HepG2 (cell line): ENCODE measurements around the gene DCP1B. TPM values are rescaled to one million over a fixed set of nuclear protein-coding genes. Genes with fewer than 3 reads are reported as not detected.

Source experiments
- ATAC-seq: fragments of 200-7000 bp; cut with Tn5 transposase; 3 replicates; pipeline ENCODE4 v1.9.1; 2020; ENCODE audit warnings: mild to moderate bottlenecking, moderate library complexity
- BruUV-seq: library from RNA; stranded (reverse); fragments of 400-500 nt; replicated peaks from 2 replicates; lab custom pipeline; 2021; lab: Mats Ljungman, UMichigan
- CTCF ChIA-PET: fragments of 300-600 bp; formaldehyde crosslinking; extraction: SDS; loops from one replicate; lab custom pipeline; 2021; ENCODE audit warnings: low total read pairs, inconsistent platforms, low intra/inter-chr PET ratio; lab: Yijun Ruan, JAX
- POLR2A ChIA-PET: fragments of 350-600 bp; sonication (Branson Sonifier 250); formaldehyde crosslinking; loops from one replicate; lab custom pipeline; 2020; ENCODE audit warnings: antibody characterized with exemption, inconsistent platforms; lab: Yijun Ruan, JAX
- DNase-seq: peaks from one replicate; pipeline ENCODE4 v3.0.0-alpha.2; 2015; ENCODE audit warnings: low spot score
- FAIRE-seq: peaks from 3 replicates; lab custom pipeline; 2011; peaks lifted over from hg19 to GRCh38; lab: Jason Lieb, UNC
- H2AFZ ChIP-seq: one replicate; pipeline ENCODE4 v1.6.1; 2011; ENCODE audit warnings: low read length, inconsistent platforms
- H3K27ac ChIP-seq: fragments of 300-600 bp; 3 replicates; pipeline ENCODE4 v1.8.0; 2011; ENCODE audit warnings: mixed run types, mild to moderate bottlenecking, mixed read lengths, low read length, inconsistent platforms; ENCODE audit not compliant: insufficient read depth; ENCODE audit errors: extremely low read length
- H3K27me3 ChIP-seq, 2 experiments: fragments of 200-600 bp in 1 of 2; 2 replicates in 1 of 2; 3 replicates in 1 of 2; pipeline versions ENCODE4 v1.6.0 to v1.8.0; 2011; ENCODE audit warnings: low read length in 2 of 2, mild to moderate bottlenecking in 2 of 2, moderate library complexity in 2 of 2, inconsistent platforms in 1 of 2; ENCODE audit not compliant: insufficient read depth in 2 of 2, control insufficient read depth in 1 of 2
- H3K36me3 ChIP-seq, 2 experiments: fragments of 200-600 bp in 1 of 2; replicated peaks in 1 of 2; 2 replicates in 1 of 2; 3 replicates in 1 of 2; pipeline versions ENCODE4 v1.5.1 to v1.8.0; 2011; ENCODE audit warnings: low read length in 2 of 2, inconsistent platforms in 1 of 2; ENCODE audit not compliant: insufficient read depth in 2 of 2, control insufficient read depth in 1 of 2
- H3K4me1 ChIP-seq: 2 replicates; pipeline ENCODE4 v1.5.1; 2012; ENCODE audit warnings: low read length, inconsistent platforms; ENCODE audit not compliant: insufficient read depth
- H3K4me2 ChIP-seq: 2 replicates; pipeline ENCODE4 v1.6.0; 2011; ENCODE audit warnings: low read depth, low read length, inconsistent platforms
- H3K4me3 ChIP-seq, 3 experiments: fragments of 200-600 bp in 1 of 3; sonication (generic), shearing (Covaris generic) in 1 of 3; replicated peaks in 1 of 3; 2 replicates each; pipeline ENCODE4 v1.5.1; 2011 to 2016; ENCODE audit warnings: low read length in 3 of 3, inconsistent platforms in 2 of 3, low read depth in 2 of 3, mild to moderate bottlenecking in 2 of 3, control low read depth in 1 of 3, mixed read lengths in 1 of 3; ENCODE audit not compliant: insufficient read depth in 1 of 3
- H3K79me2 ChIP-seq: one replicate; pipeline ENCODE4 v1.6.1; 2011; ENCODE audit warnings: low read length, inconsistent platforms; ENCODE audit not compliant: insufficient read depth
- H3K9ac ChIP-seq: 2 replicates; pipeline ENCODE4 v1.6.0; 2011; ENCODE audit warnings: mild to moderate bottlenecking, low read depth, low read length, inconsistent platforms; ENCODE audit not compliant: insufficient read depth
- H3K9me3 ChIP-seq: 2 replicates; pipeline ENCODE4 v1.5.1; 2012; ENCODE audit warnings: mild to moderate bottlenecking, low read length
- H4K20me1 ChIP-seq: 2 replicates; pipeline ENCODE4 v1.6.0; 2011; ENCODE audit warnings: inconsistent platforms, mild to moderate bottlenecking, low read length, moderate library complexity; ENCODE audit not compliant: insufficient read depth
- DPF2 ChIP-seq: sonication (generic); formaldehyde crosslinking; IDR thresholded peaks from 2 replicates; pipeline ENCODE4 v1.4.0; 2020; ENCODE audit warnings: mild to moderate bottlenecking, low read depth, missing genetic modification reagents, borderline replicate concordance
- EHMT2 ChIP-seq: fragments of 200-600 bp; sonication (generic); IDR thresholded peaks from 2 replicates; pipeline ENCODE4 v1.7.0; 2017; ENCODE audit warnings: antibody characterized with exemption, low read depth, low read length, borderline replicate concordance
- ELF3 ChIP-seq: IDR thresholded peaks from 2 replicates; pipeline ENCODE4 v1.6.1; 2016; ENCODE audit warnings: missing genetic modification reagents, missing compliant biosample characterization
- FOSL2 ChIP-seq: sonication (generic); formaldehyde crosslinking; IDR thresholded peaks from 2 replicates; pipeline ENCODE4 v1.4.0; 2020; ENCODE audit warnings: missing genetic modification reagents
- HMG20B ChIP-seq: conservative IDR thresholded peaks from 2 replicates; pipeline ENCODE4 v1.6.1; 2016; ENCODE audit warnings: missing genetic modification reagents, missing compliant biosample characterization
- KAT2B ChIP-seq: fragments of 150-350 bp; IDR thresholded peaks from 2 replicates; pipeline ENCODE4 v1.6.1; 2014; ENCODE audit warnings: low read depth, low read length, borderline replicate concordance
- LCORL ChIP-seq, 2 experiments: fragments of 450-650 bp in 1 of 2; sonication (generic) in 1 of 2; formaldehyde crosslinking in 1 of 2; IDR thresholded peaks; 2 replicates each; pipeline versions ENCODE4 v1.5.0 to v1.6.1; 2017 to 2020; ENCODE audit warnings: antibody characterized with exemption in 1 of 2, missing genetic modification reagents in 1 of 2
- MZF1 ChIP-seq: sonication (generic); formaldehyde crosslinking; IDR thresholded peaks from 2 replicates; pipeline ENCODE4 v1.8.1; 2023; ENCODE audit warnings: mild to moderate bottlenecking, missing genetic modification reagents, borderline replicate concordance
- SALL1 ChIP-seq: sonication (generic); formaldehyde crosslinking; IDR thresholded peaks from 2 replicates; pipeline ENCODE4 v1.8.0; 2022; ENCODE audit warnings: mild to moderate bottlenecking, missing genetic modification reagents
- SMARCC2 ChIP-seq: fragments of 450-650 bp; IDR thresholded peaks from 2 replicates; pipeline ENCODE4 v1.6.1; 2017; ENCODE audit warnings: antibody characterized with exemption, mild to moderate bottlenecking
- SRY ChIP-seq: sonication (generic); formaldehyde crosslinking; IDR thresholded peaks from 2 replicates; pipeline ENCODE4 v1.8.0; 2022; ENCODE audit warnings: mild to moderate bottlenecking, missing genetic modification reagents
- ZNF530 ChIP-seq: sonication (generic); formaldehyde crosslinking; IDR thresholded peaks from 2 replicates; pipeline ENCODE4 v1.5.0; 2020; ENCODE audit warnings: low read depth, mild to moderate bottlenecking, missing genetic modification reagents
- ZNF547 ChIP-seq: sonication (generic); formaldehyde crosslinking; IDR thresholded peaks from 2 replicates; pipeline ENCODE4 v1.5.1; 2020; ENCODE audit warnings: mild to moderate bottlenecking, missing genetic modification reagents
- ZNF614 ChIP-seq: IDR thresholded peaks from 2 replicates; pipeline ENCODE4 v1.6.1; 2018; ENCODE audit warnings: missing biosample characterization, missing genetic modification reagents, inconsistent platforms, borderline replicate concordance
- WGBS: methylation state at CpG from one replicate; pipeline ENCODE4 v1.1.6; 2017; ENCODE audit warnings: low lambda C conversion rate; 5-methylcytosine and 5-hydroxymethylcytosine counted together
- in situ Hi-C: cut with HindIII; loops from 2 replicates; pipeline ENCODE4 v1.10.0; 2017; ENCODE audit warnings: low pct_unique_long_range_greater_than_20kb; ENCODE audit not compliant: extremely low pct_ligation_motif_present
- intact Hi-C: fragments of 100-400 bp; cut with micrococcal nuclease; formaldehyde crosslinking; loops from one replicate; pipeline ENCODE4 v1.10.0; 2022; ENCODE audit not compliant: unreplicated experiment
- polyA plus RNA-seq, 8 experiments: library from polyadenylated mRNA; depleted of rRNA in 3 of 8; stranded (reverse) in 7 of 8; unstranded in 1 of 8; fragments of >200 nt; fragmentation: Illumina TruSeq in 4 of 8; extraction: Trizol in 4 of 8; gene quantifications; 2 replicates each; pipeline versions ENCODE4 v1.2.1 to v1.2.3, GENCODE V29; 2011 to 2016; ENCODE audit warnings: low read depth in 4 of 8, missing spikeins in 1 of 8, mixed read lengths in 1 of 8; ENCODE audit not compliant: insufficient read depth in 1 of 8
- total RNA-seq, 5 experiments: library from RNA; depleted of rRNA; stranded (reverse); fragments of >200 nt; fragmentation: Illumina TruSeq; extraction: Trizol; gene quantifications; 2 replicates each; pipeline ENCODE4 v1.2.3, GENCODE V29; 2016; ENCODE audit warnings: low read depth in 1 of 5
- TF ChIP-seq, protein P1 (sequence below): sonication (generic); formaldehyde crosslinking; IDR thresholded peaks from 2 replicates; pipeline ENCODE4 v1.8.1; 2023; ENCODE audit warnings: missing genetic modification reagents, inconsistent platforms, borderline replicate concordance
- TF ChIP-seq, protein P2 (sequence below): sonication (generic); formaldehyde crosslinking; IDR thresholded peaks from 2 replicates; pipeline ENCODE4 v1.5.0; 2020; ENCODE audit warnings: missing genetic modification reagents
- TF ChIP-seq, protein P3 (sequence below): sonication (generic); formaldehyde crosslinking; IDR thresholded peaks from 2 replicates; pipeline ENCODE4 v1.4.0; 2020; ENCODE audit warnings: missing genetic modification reagents, mild to moderate bottlenecking, borderline replicate concordance

Gene DCP1B
- total and polyA plus RNA-seq, 2 of the 13 experiments (the other 11 are each of a cell fraction or from before 2014, with no cell fraction given): 11.4 to 27.2 TPM

DNA sequence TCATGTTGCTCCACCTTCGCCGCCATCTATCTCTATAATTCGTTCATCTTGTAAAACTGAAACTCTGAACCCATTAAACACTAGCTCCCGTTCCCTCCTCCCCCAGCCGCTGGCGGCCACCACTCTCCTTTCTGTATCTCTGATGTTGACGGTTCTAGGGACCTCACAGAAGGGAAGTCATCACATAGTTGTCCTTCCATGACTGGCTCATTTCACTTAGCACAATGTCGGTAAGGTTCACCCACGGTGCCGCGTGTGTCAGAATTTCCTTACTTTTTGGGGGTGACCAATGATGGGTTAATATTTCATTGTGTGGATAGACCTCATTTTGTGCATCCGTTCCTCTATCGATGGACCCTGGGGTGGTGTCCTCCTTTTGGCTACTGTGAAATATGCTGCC is 83.8 kb downstream of the DCP1B start:
- TF ChIP-seq ELF3 (CRISPR knock-in tag) (no peak), SALL1 (no peak), HMG20B (no peak), EHMT2 (no peak), ZNF614 (CRISPR knock-in tag) (no peak), LCORL (IDR thresholded peaks at IDR 0.05) (no peak), LCORL (CRISPR knock-in tag; IDR thresholded peaks at IDR 0.05) (no peak), ZNF530 (CRISPR knock-in tag) (no peak), SMARCC2 (no peak), KAT2B (no peak), ZNF547 (no peak), FOSL2 (CRISPR knock-in tag) (no peak), MZF1 (CRISPR knock-in tag) (no peak), DPF2 (CRISPR knock-in tag) (no peak), SRY (no peak)
- TF ChIP-seq, protein P1, sequence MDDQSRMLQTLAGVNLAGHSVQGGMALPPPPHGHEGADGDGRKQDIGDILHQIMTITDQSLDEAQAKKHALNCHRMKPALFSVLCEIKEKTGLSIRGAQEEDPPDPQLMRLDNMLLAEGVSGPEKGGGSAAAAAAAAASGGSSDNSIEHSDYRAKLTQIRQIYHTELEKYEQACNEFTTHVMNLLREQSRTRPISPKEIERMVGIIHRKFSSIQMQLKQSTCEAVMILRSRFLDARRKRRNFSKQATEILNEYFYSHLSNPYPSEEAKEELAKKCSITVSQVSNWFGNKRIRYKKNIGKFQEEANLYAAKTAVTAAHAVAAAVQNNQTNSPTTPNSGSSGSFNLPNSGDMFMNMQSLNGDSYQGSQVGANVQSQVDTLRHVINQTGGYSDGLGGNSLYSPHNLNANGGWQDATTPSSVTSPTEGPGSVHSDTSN (CRISPR knock-in tag): no peak
- TF ChIP-seq, protein P2, sequence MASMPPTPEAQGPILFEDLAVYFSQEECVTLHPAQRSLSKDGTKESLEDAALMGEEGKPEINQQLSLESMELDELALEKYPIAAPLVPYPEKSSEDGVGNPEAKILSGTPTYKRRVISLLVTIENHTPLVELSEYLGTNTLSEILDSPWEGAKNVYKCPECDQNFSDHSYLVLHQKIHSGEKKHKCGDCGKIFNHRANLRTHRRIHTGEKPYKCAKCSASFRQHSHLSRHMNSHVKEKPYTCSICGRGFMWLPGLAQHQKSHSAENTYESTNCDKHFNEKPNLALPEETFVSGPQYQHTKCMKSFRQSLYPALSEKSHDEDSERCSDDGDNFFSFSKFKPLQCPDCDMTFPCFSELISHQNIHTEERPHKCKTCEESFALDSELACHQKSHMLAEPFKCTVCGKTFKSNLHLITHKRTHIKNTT: no peak
- TF ChIP-seq, protein P3, sequence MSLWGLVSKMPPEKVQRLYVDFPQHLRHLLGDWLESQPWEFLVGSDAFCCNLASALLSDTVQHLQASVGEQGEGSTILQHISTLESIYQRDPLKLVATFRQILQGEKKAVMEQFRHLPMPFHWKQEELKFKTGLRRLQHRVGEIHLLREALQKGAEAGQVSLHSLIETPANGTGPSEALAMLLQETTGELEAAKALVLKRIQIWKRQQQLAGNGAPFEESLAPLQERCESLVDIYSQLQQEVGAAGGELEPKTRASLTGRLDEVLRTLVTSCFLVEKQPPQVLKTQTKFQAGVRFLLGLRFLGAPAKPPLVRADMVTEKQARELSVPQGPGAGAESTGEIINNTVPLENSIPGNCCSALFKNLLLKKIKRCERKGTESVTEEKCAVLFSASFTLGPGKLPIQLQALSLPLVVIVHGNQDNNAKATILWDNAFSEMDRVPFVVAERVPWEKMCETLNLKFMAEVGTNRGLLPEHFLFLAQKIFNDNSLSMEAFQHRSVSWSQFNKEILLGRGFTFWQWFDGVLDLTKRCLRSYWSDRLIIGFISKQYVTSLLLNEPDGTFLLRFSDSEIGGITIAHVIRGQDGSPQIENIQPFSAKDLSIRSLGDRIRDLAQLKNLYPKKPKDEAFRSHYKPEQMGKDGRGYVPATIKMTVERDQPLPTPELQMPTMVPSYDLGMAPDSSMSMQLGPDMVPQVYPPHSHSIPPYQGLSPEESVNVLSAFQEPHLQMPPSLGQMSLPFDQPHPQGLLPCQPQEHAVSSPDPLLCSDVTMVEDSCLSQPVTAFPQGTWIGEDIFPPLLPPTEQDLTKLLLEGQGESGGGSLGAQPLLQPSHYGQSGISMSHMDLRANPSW (CRISPR knock-in tag): no peak
- WGBS: 77% methylated on average over 13 of the region's 13 CpGs
- Histone ChIP-seq H3K4me3 (no peak overlapping the region), H2AFZ (no peak overlapping the region), H4K20me1 (no peaks in the 10 kb centered on the region), H3K4me1 (peaks cover 18% of the 10 kb centered on the region; the same call in 1 of the 2 replicates), H3K79me2 (no peaks in the 10 kb centered on the region), H3K9me3 (no peaks in the 10 kb centered on the region), H3K9ac (no peak overlapping the region), H3K36me3 (no peaks in the 10 kb centered on the region), H3K27me3 (peaks cover 10 to 39% of the 10 kb centered on the region in 2 experiments), H3K27ac (no peak overlapping the region), H3K4me2 (no peak overlapping the region)
- no TSS peak for BruUV-seq
- CTCF ChIA-PET: no interaction called here
- no peak for DNase-seq
- in situ Hi-C loops: no loop called here
- POLR2A ChIA-PET: no interaction called here
- no peak for ATAC-seq
- no peak for FAIRE-seq
- intact Hi-C loops: no loop called here
